Gastrocnemius medialis (tissue), 4 donors: Measurements from ENCODE around the gene IL21R. TPM values are rescaled to one million over a fixed set of nuclear protein-coding genes. Genes with fewer than 3 reads are reported as not detected.

Experiments used
- ATAC-seq, 2 donors: fragments of 150-250 bp; one replicate each; pipeline ENCODE4 v1.9.1; 2016
- DNase-seq, 2 donors: peaks; one replicate each; pipeline ENCODE4 v3.0.0-alpha.2; 2019
- H3K27ac ChIP-seq, 4 donors: fragments of 200-600 bp; sonication (generic); 1 replicate in 1 of 4; 2 replicates in 3 of 4; pipeline ENCODE4 v1.5.1; 2016 to 2018; ENCODE audit warnings: mild to moderate bottlenecking in 2 of 4, moderate library complexity in 1 of 4
- H3K27me3 ChIP-seq, 3 donors: fragments of 200-600 bp; sonication (generic) in 2 of 3; 1 replicate in 1 of 3; 2 replicates in 2 of 3; pipeline versions ENCODE4 v1.5.1 to v1.6.0; 2016 to 2019; ENCODE audit warnings: mild to moderate bottlenecking in 1 of 3, moderate library complexity in 1 of 3
- H3K36me3 ChIP-seq, 2 donors: fragments of 200-600 bp; sonication (generic) in 1 of 2; one replicate each; pipeline ENCODE4 v1.5.1; 2017 to 2018
- H3K4me1 ChIP-seq, 2 donors: fragments of 200-600 bp; sonication (generic) in 1 of 2; one replicate each; pipeline ENCODE4 v1.5.1; 2016 to 2017; ENCODE audit warnings: mild to moderate bottlenecking in 2 of 2
- H3K4me3 ChIP-seq, 4 donors: fragments of 200-600 bp; sonication (generic) in 3 of 4; 1 replicate in 1 of 4; 2 replicates in 3 of 4; pipeline ENCODE4 v1.5.1; 2016 to 2019; ENCODE audit warnings: mild to moderate bottlenecking in 2 of 4
- H3K9me3 ChIP-seq, 3 donors: fragments of 200-600 bp; sonication (generic) in 2 of 3; 1 replicate in 1 of 3; 2 replicates in 2 of 3; pipeline ENCODE4 v1.5.1; 2016 to 2019
- CTCF ChIP-seq, 5 experiments: fragments of 450-650 bp in 3 of 5; fragments of 200-600 bp in 2 of 5; sonication (generic) in 2 of 5; IDR thresholded peaks in 4 of 5; conservative IDR thresholded peaks in 1 of 5; 1 replicate in 4 of 5; 2 replicates in 1 of 5; pipeline ENCODE4 v1.5.1; 2016 to 2019; ENCODE audit warnings: antibody characterized with exemption in 5 of 5, mild to moderate bottlenecking in 3 of 5, moderate library complexity in 3 of 5
- POLR2A ChIP-seq, 2 donors: fragments of 450-650 bp; IDR thresholded peaks; one replicate each; pipeline ENCODE4 v1.6.1; 2017; ENCODE audit warnings: antibody characterized with exemption in 2 of 2, mild to moderate bottlenecking in 2 of 2, moderate library complexity in 2 of 2
- in situ Hi-C, 4 donors: fragments of 200-750 bp; cut with MboI; loops; one replicate each; pipeline versions ENCODE4 v1.15.0 to v1.8.0; 2017; ENCODE audit warnings: low sequenced_read_pairs in 4 of 4
- intact Hi-C: fragments of 100-400 bp; cut with DNase I; formaldehyde crosslinking; loops from one replicate; pipeline ENCODE4 v1.15.1; 2023; ENCODE audit warnings: low total_unique reads
- total RNA-seq, 4 donors: library from RNA; depleted of rRNA; stranded (reverse); fragments of >200 nt; gene quantifications; one replicate each; pipeline versions ENCODE4 v1.1.0 to v1.2.3, GENCODE V29; 2016

Gene IL21R
- total RNA-seq, 4 donors from 2014 or later, result 0.15 TPM; not detected in 3

GRCh38 chr16:27400751-27401620 lies 988 bp upstream of the IL21R start:
- Histone ChIP-seq H3K36me3 (no peaks in the 10 kb centered on the region), H3K4me3 (no peak overlapping the region), H3K27me3 (peaks cover 5 to 7% (median 5%) of the 10 kb centered on the region in 3 donors), H3K27ac (no peak overlapping the region), H3K9me3 (no peaks in the 10 kb centered on the region), H3K4me1 (no peaks in the 10 kb centered on the region)
- no peak for TF ChIP-seq POLR2A (IDR thresholded peaks at IDR 0.05)
- no peak for TF ChIP-seq CTCF (IDR thresholded peaks at IDR 0.05 in 4 of 5, conservative IDR thresholded peaks at IDR 0.05 in 1 of 5)
- in situ Hi-C loops, result loop anchor here in 1 of 4 donors (25.0 kb wide), 1 partner anchor 89 kb away; the partner anchor contains the start of gene IL4R
- intact Hi-C loops, result no loop called here
- DNase-seq, result no peak
- no peak for ATAC-seq

GRCh38 chr16:27402569-27402963 lies 592 bp downstream of the IL21R start:
- Histone ChIP-seq H3K4me3 (no peak overlapping the region), H3K36me3 (no peaks in the 10 kb centered on the region), H3K4me1 (no peaks in the 10 kb centered on the region), H3K27me3 (peaks cover 7% of the 10 kb centered on the region in 3 donors), H3K27ac (no peak overlapping the region), H3K9me3 (no peaks in the 10 kb centered on the region)
- TF ChIP-seq CTCF (IDR thresholded peaks at IDR 0.05 in 4 of 5, conservative IDR thresholded peaks at IDR 0.05 in 1 of 5), result no peak
- TF ChIP-seq POLR2A (IDR thresholded peaks at IDR 0.05), result no peak
- DNase-seq (no peak), ATAC-seq (no peak)
- in situ Hi-C loops, result loop anchor here in 1 of 4 donors (25.0 kb wide), 1 partner anchor 90 kb away; the partner anchor contains the start of gene IL4R
- intact Hi-C loops, result no loop called here

- Histone ChIP-seq H3K9me3 (no peaks in the 10 kb centered on the region), H3K4me3 (no peak overlapping the region), H3K4me1 (no peaks in the 10 kb centered on the region), H3K27me3 (peaks cover 7% of the 10 kb centered on the region in 3 donors), H3K27ac (no peak overlapping the region), H3K36me3 (no peaks in the 10 kb centered on the region)
- ATAC-seq (no peak), DNase-seq (no peak)
- in situ Hi-C loops (loop anchor here in 1 of 4 donors (25.0 kb wide), 1 partner anchor 91 kb away; the partner anchor contains the start of gene IL4R), intact Hi-C loops (no loop called here)
- TF ChIP-seq POLR2A (IDR thresholded peaks at IDR 0.05), result no peak
- no peak for TF ChIP-seq CTCF (IDR thresholded peaks at IDR 0.05 in 4 of 5, conservative IDR thresholded peaks at IDR 0.05 in 1 of 5)
Observed at GRCh38 chr16:27402964-27403600, 1.1 kb downstream of the IL21R start.

GRCh38 chr16:27403601-27403992 lies 1.6 kb downstream of the IL21R start:
- DNase-seq (no peak), ATAC-seq (no peak)
- in situ Hi-C loops (loop anchor here in 1 of 4 donors (25.0 kb wide), 1 partner anchor 91 kb away; the partner anchor contains the start of gene IL4R), intact Hi-C loops (no loop called here)
- no peaks in the 10 kb centered on the region for H3K36me3 ChIP-seq
- H3K27ac ChIP-seq, result no peak overlapping the region
- H3K4me3 ChIP-seq, result no peak overlapping the region
- H3K27me3 ChIP-seq, result peaks cover 7% of the 10 kb centered on the region in 3 donors
- H3K4me1 ChIP-seq, result no peaks in the 10 kb centered on the region
- H3K9me3 ChIP-seq, result no peaks in the 10 kb centered on the region
- no peak for TF ChIP-seq CTCF (IDR thresholded peaks at IDR 0.05 in 4 of 5, conservative IDR thresholded peaks at IDR 0.05 in 1 of 5)
- TF ChIP-seq POLR2A (IDR thresholded peaks at IDR 0.05), result no peak
